ENCODE results near the gene RASSF1. TPM values are rescaled to one million over a fixed set of nuclear protein-coding genes. Genes with fewer than 3 reads are reported as not detected.

The RASSF1 gene
- total and polyA plus RNA-seq, 2 of the 13 experiments (the other 11 are each of a cell fraction or from before 2014, with no cell fraction given) = 10.2 to 27.5 TPM

- no peak for TF ChIP-seq ZNF503 (CRISPR knock-in tag; IDR thresholded peaks at IDR 0.05)
- TF ChIP-seq ARNTL (CRISPR knock-in tag; IDR thresholded peaks at IDR 0.05) = peak; percentile 42; the same call in 1 of the 2 replicates
- no peak for TF ChIP-seq ZNF441 (CRISPR knock-in tag; IDR thresholded peaks at IDR 0.05; ENCODE audit: borderline replicate concordance)
- 0 out of 2 replicates have a peak, but pooled peaks have one; percentile 48 for TF ChIP-seq SMAD1 (CRISPR knock-in tag; IDR thresholded peaks at IDR 0.05; ENCODE audit: borderline replicate concordance, low read depth)
- no peak; the same call in 1 of the 2 replicates for TF ChIP-seq NCOA2 (CRISPR knock-in tag; IDR thresholded peaks at IDR 0.05)
- TF ChIP-seq BCLAF1 (IDR thresholded peaks at IDR 0.05) = no peak
- no peak for TF ChIP-seq MAFF (IDR thresholded peaks at IDR 0.05; ENCODE audit: low read depth, low read length)
- TF ChIP-seq CBX5 (CRISPR knock-in tag; IDR thresholded peaks at IDR 0.05; ENCODE audit: borderline replicate concordance) = peak; percentile 15
- 0 out of 2 replicates have a peak, but pooled peaks have one; percentile 34 for TF ChIP-seq STAT5B (CRISPR knock-in tag; IDR thresholded peaks at IDR 0.05)
- no peak for TF ChIP-seq FOXP1 (IDR thresholded peaks at IDR 0.05)
- no peak for TF ChIP-seq FOXP1 (CRISPR knock-in tag; IDR thresholded peaks at IDR 0.05)
- peak; percentile 100 for TF ChIP-seq THAP11 (CRISPR knock-in tag; IDR thresholded peaks at IDR 0.05)
- TF ChIP-seq ZSCAN25 (CRISPR knock-in tag; IDR thresholded peaks at IDR 0.05) = 0 out of 2 replicates have a peak, but pooled peaks have one; percentile 55
- 0 out of 2 replicates have a peak, but pooled peaks have one; percentile 67 for TF ChIP-seq ZFP36L2 (CRISPR knock-in tag; IDR thresholded peaks at IDR 0.05)
- TF ChIP-seq CEBPZ (IDR thresholded peaks at IDR 0.05; ENCODE audit: low read length) = no peak
- 0 out of 2 replicates have a peak, but pooled peaks have one; percentile 71 for TF ChIP-seq ZIK1 (CRISPR knock-in tag; IDR thresholded peaks at IDR 0.05; ENCODE audit: borderline replicate concordance, low read depth)
- no peak for TF ChIP-seq TERF1 (CRISPR knock-in tag; IDR thresholded peaks at IDR 0.05)
- TF ChIP-seq NFE2L2 (IDR thresholded peaks at IDR 0.05; ENCODE audit: low read length) = peak; percentile 2; the same call in 1 of the 2 replicates
- TF ChIP-seq SRY (CRISPR knock-in tag; IDR thresholded peaks at IDR 0.05) = 0 out of 2 replicates have a peak, but pooled peaks have one; percentile 76
- peak; percentile 85 for TF ChIP-seq ATF1 (CRISPR knock-in tag; IDR thresholded peaks at IDR 0.05)
- TF ChIP-seq FLYWCH1 (CRISPR knock-in tag; IDR thresholded peaks at IDR 0.05) = no peak; the same call in 1 of the 2 replicates
These were observed 18.5 kb upstream of the RASSF1 start, which contains the start of gene TMEM115 (continued) for GRCh38 chr3:50358911-50359759.
